ES-I3 (cell line): Measurements from ENCODE around the gene CHKA.

Source experiments
- H3K36me3 ChIP-seq: 2 replicates; pipeline ENCODE4 v1.6.1; 2013; ENCODE audit warnings: mild to moderate bottlenecking, low read length, control low read depth, moderate library complexity; ENCODE audit not compliant: insufficient read depth
- H3K4me1 ChIP-seq: 2 replicates; pipeline ENCODE4 v1.6.1; 2013; ENCODE audit warnings: mild to moderate bottlenecking, control low read depth, low read length; ENCODE audit not compliant: insufficient read depth
- H3K9ac ChIP-seq: 2 replicates; pipeline ENCODE4 v1.6.1; 2013; ENCODE audit warnings: low read depth, mild to moderate bottlenecking, low read length, moderate library complexity
- H3K9me3 ChIP-seq: 2 replicates; pipeline ENCODE4 v1.6.1; 2013; ENCODE audit warnings: mild to moderate bottlenecking, low read length, moderate library complexity; ENCODE audit not compliant: control insufficient read depth, insufficient read depth

The CHKA gene

GRCh38 chr11:68082481-68082880 is 38.7 kb downstream of the CHKA start:
- Histone ChIP-seq H3K9ac (no peak overlapping the region), H3K36me3 (peaks cover 4% of the 10 kb centered on the region; the same call in 1 of the 2 replicates), H3K4me1 (no peaks in the 10 kb centered on the region), H3K9me3 (no peaks in the 10 kb centered on the region)

- Histone ChIP-seq H3K9ac (no peak overlapping the region), H3K9me3 (no peaks in the 10 kb centered on the region), H3K4me1 (no peaks in the 10 kb centered on the region), H3K36me3 (peaks cover 4% of the 10 kb centered on the region; the same call in 1 of the 2 replicates)
These were observed 39.5 kb downstream of the CHKA start for GRCh38 chr11:68081691-68082090.

GRCh38 chr11:68080860-68081259 is 40.3 kb downstream of the CHKA start:
- Histone ChIP-seq H3K4me1 (no peaks in the 10 kb centered on the region), H3K9me3 (no peaks in the 10 kb centered on the region), H3K36me3 (peaks cover 5% of the 10 kb centered on the region), H3K9ac (no peak overlapping the region)

GRCh38 chr11:68077617-68078582 is 43.3 kb downstream of the CHKA start:
- H3K4me1 ChIP-seq: no peaks in the 10 kb centered on the region
- H3K36me3 ChIP-seq: peaks cover 19% of the 10 kb centered on the region

GRCh38 chr11:68076371-68077042 is 44.7 kb downstream of the CHKA start:
- H3K9ac ChIP-seq: no peak overlapping the region
- H3K36me3 ChIP-seq: peaks cover 30% of the 10 kb centered on the region
- no peaks in the 10 kb centered on the region for H3K4me1 ChIP-seq
- H3K9me3 ChIP-seq: no peaks in the 10 kb centered on the region

More at GRCh38 chr11:68077617-68078582, 43.3 kb downstream of the CHKA start:
- no peaks in the 10 kb centered on the region for H3K9me3 ChIP-seq
- no peak overlapping the region for H3K9ac ChIP-seq

- no peaks in the 10 kb centered on the region for H3K9me3 ChIP-seq
- no peaks in the 10 kb centered on the region for H3K4me1 ChIP-seq
- H3K36me3 ChIP-seq: peaks cover 37% of the 10 kb centered on the region
- no peak overlapping the region for H3K9ac ChIP-seq
These were observed 46.4 kb downstream of the CHKA start for GRCh38 chr11:68074584-68075352.

- Histone ChIP-seq H3K9me3 (no peaks in the 10 kb centered on the region), H3K4me1 (no peaks in the 10 kb centered on the region), H3K36me3 (peaks cover 41% of the 10 kb centered on the region), H3K9ac (no peak overlapping the region)
These were observed 49.7 kb downstream of the CHKA start for GRCh38 chr11:68071281-68072048.

GRCh38 chr11:68067991-68068390 is 53.2 kb downstream of the CHKA start:
- Histone ChIP-seq H3K4me1 (no peaks in the 10 kb centered on the region), H3K9me3 (no peaks in the 10 kb centered on the region), H3K9ac (no peak overlapping the region), H3K36me3 (peaks cover 53% of the 10 kb centered on the region)

- peaks cover 50% of the 10 kb centered on the region for H3K36me3 ChIP-seq
- no peaks in the 10 kb centered on the region for H3K4me1 ChIP-seq
- no peak overlapping the region for H3K9ac ChIP-seq
- no peaks in the 10 kb centered on the region for H3K9me3 ChIP-seq
These were observed 54.4 kb downstream of the CHKA start for GRCh38 chr11:68066742-68067141.

- Histone ChIP-seq H3K9ac (no peak overlapping the region), H3K36me3 (peaks cover 51% of the 10 kb centered on the region), H3K9me3 (no peaks in the 10 kb centered on the region), H3K4me1 (no peaks in the 10 kb centered on the region)
These were observed 55.3 kb downstream of the CHKA start for GRCh38 chr11:68065841-68066240.

- no peaks in the 10 kb centered on the region for H3K9me3 ChIP-seq
- H3K4me1 ChIP-seq: no peaks in the 10 kb centered on the region
- H3K9ac ChIP-seq: no peak overlapping the region
- peaks cover 47% of the 10 kb centered on the region for H3K36me3 ChIP-seq
These were observed 56.3 kb downstream of the CHKA start for GRCh38 chr11:68064926-68065325.

GRCh38 chr11:68061508-68061907 is 59.7 kb downstream of the CHKA start:
- Histone ChIP-seq H3K9me3 (no peaks in the 10 kb centered on the region), H3K36me3 (peaks cover 40% of the 10 kb centered on the region), H3K9ac (no peak overlapping the region), H3K4me1 (no peaks in the 10 kb centered on the region)

- Histone ChIP-seq H3K36me3 (peaks cover 12% of the 10 kb centered on the region), H3K9me3 (no peaks in the 10 kb centered on the region), H3K4me1 (no peaks in the 10 kb centered on the region), H3K9ac (no peak overlapping the region)
These were observed 63.4 kb downstream of the CHKA start for GRCh38 chr11:68057807-68058206.
